H1 (cell line): Measurements from ENCODE around the gene YLPM1. TPM values are rescaled to one million over a fixed set of nuclear protein-coding genes. Genes with fewer than 3 reads are reported as not detected.

Source experiments
- CTCF ChIA-PET: fragments of 300-600 bp; sonication (Branson Sonifier 250); formaldehyde crosslinking; loops from one replicate; lab custom pipeline; 2021; ENCODE audit not compliant: partially characterized antibody; lab: Charles Lee
- POLR2A ChIA-PET: fragments of 300-600 bp; sonication (Branson Sonifier 250); formaldehyde crosslinking; loops from one replicate; lab custom pipeline; 2021; ENCODE audit warnings: inconsistent platforms; ENCODE audit not compliant: partially characterized antibody; lab: Charles Lee
- DNase-seq, 2 experiments: peaks; one replicate each; pipeline versions ENCODE4 v3.0.0 to v3.0.0-alpha.2; 2010 to 2022; ENCODE audit warnings: low spot score in 2 of 2, low read depth in 1 of 2, mixed read lengths in 1 of 2
- FAIRE-seq: peaks from 2 replicates; lab custom pipeline; 2011; peaks lifted over from hg19 to GRCh38; lab: Jason Lieb, UNC
- H2AFZ ChIP-seq: 2 replicates; pipeline ENCODE4 v1.8.1; 2012; ENCODE audit warnings: low read length, inconsistent platforms
- H2AK5ac ChIP-seq: 2 replicates; pipeline ENCODE4 v1.6.1; 2013; ENCODE audit warnings: low read depth, low read length
- H2BK120ac ChIP-seq: replicated peaks from 2 replicates; pipeline ENCODE3; 2013; ENCODE audit warnings: low read depth, low read length, inconsistent platforms
- H2BK12ac ChIP-seq: 2 replicates; pipeline ENCODE4 v1.6.1; 2013; ENCODE audit warnings: low read depth, low read length
- H2BK15ac ChIP-seq: 2 replicates; pipeline ENCODE4 v1.6.1; 2013; ENCODE audit warnings: low read length
- H2BK20ac ChIP-seq: 2 replicates; pipeline ENCODE4 v1.6.1; 2013; ENCODE audit warnings: low read length
- H2BK5ac ChIP-seq: 2 replicates; pipeline ENCODE4 v1.6.1; 2013; ENCODE audit warnings: low read depth, low read length
- H3K14ac ChIP-seq: 2 replicates; pipeline ENCODE4 v1.6.1; 2013; ENCODE audit warnings: inconsistent platforms; ENCODE audit not compliant: insufficient read length
- H3K18ac ChIP-seq: 2 replicates; pipeline ENCODE4 v1.6.1; 2013; ENCODE audit warnings: low read length; ENCODE audit errors: extremely low read depth
- H3K23ac ChIP-seq: 2 replicates; pipeline ENCODE4 v1.6.1; 2013; ENCODE audit warnings: inconsistent platforms; ENCODE audit not compliant: insufficient read length
- H3K23me2 ChIP-seq: 2 replicates; pipeline ENCODE4 v1.6.1; 2013; ENCODE audit warnings: low read depth, low read length
- H3K27ac ChIP-seq: 2 replicates; pipeline ENCODE4 v1.6.1; 2011; ENCODE audit warnings: low read depth, low read length, inconsistent platforms
- H3K27me3 ChIP-seq, 4 experiments: replicated peaks in 1 of 4; 1 replicate in 1 of 4; 2 replicates in 3 of 4; pipeline versions ENCODE4 v1.6.1 to v1.8.1; 2011 to 2013; ENCODE audit warnings: low read length in 3 of 4, mild to moderate bottlenecking in 3 of 4, inconsistent platforms in 2 of 4, mixed read lengths in 2 of 4, moderate library complexity in 1 of 4; ENCODE audit not compliant: control insufficient read depth in 3 of 4, insufficient read depth in 3 of 4; ENCODE audit errors: extremely low read depth in 1 of 4
- H3K36me3 ChIP-seq, 4 experiments: 2 replicates each; pipeline versions ENCODE4 v1.6.1 to v1.8.1; 2011 to 2013; ENCODE audit warnings: mild to moderate bottlenecking in 4 of 4, low read length in 3 of 4, moderate library complexity in 2 of 4, control low read depth in 1 of 4, inconsistent platforms in 1 of 4; ENCODE audit not compliant: insufficient read depth in 4 of 4, control insufficient read depth in 2 of 4
- H3K4ac ChIP-seq: replicated peaks from 2 replicates; pipeline ENCODE3; 2013; ENCODE audit warnings: low read length, low read depth, mixed read lengths, inconsistent platforms; ENCODE audit not compliant: insufficient read length
- H3K4me1 ChIP-seq, 4 experiments: replicated peaks in 1 of 4; 1 replicate in 1 of 4; 2 replicates in 3 of 4; pipeline versions ENCODE4 v1.6.1 to v1.8.1; 2011 to 2013; ENCODE audit warnings: low read length in 3 of 4, inconsistent platforms in 2 of 4, mixed read lengths in 1 of 4; ENCODE audit not compliant: insufficient read depth in 4 of 4, control insufficient read depth in 3 of 4
- H3K4me2 ChIP-seq, 2 experiments: 2 replicates each; pipeline versions ENCODE4 v1.6.1 to v1.8.1; 2011 to 2013; ENCODE audit warnings: low read depth in 2 of 2, low read length in 2 of 2, control low read depth in 1 of 2, inconsistent platforms in 1 of 2, mild to moderate bottlenecking in 1 of 2; ENCODE audit not compliant: insufficient read depth in 1 of 2
- H3K4me3 ChIP-seq, 4 experiments: fragments of 200-600, 300-600 bp in 1 of 4; sonication (generic), shearing (Covaris generic), sonication (Bioruptor Twin) in 1 of 4; 2 replicates each; pipeline versions ENCODE4 v1.5.1 to v1.8.1; 2011 to 2016; ENCODE audit warnings: low read length in 4 of 4, low read depth in 3 of 4, control low read depth in 2 of 4, inconsistent platforms in 2 of 4, mild to moderate bottlenecking in 2 of 4, mixed read lengths in 1 of 4, moderate library complexity in 1 of 4; ENCODE audit not compliant: insufficient read depth in 2 of 4; ENCODE audit errors: extremely low read depth in 1 of 4
- H3K56ac ChIP-seq: replicated peaks from 2 replicates; pipeline ENCODE3; 2013; ENCODE audit warnings: low read depth, mild to moderate bottlenecking, mixed read lengths, low read length, inconsistent platforms; ENCODE audit not compliant: insufficient read length
- H3K79me1 ChIP-seq: 2 replicates; pipeline ENCODE4 v1.6.1; 2013; ENCODE audit warnings: low read depth, low read length, control low read depth
- H3K79me2 ChIP-seq, 2 experiments: 2 replicates each; pipeline versions ENCODE4 v1.6.1 to v1.8.1; 2012 to 2013; ENCODE audit warnings: low read length in 2 of 2, mild to moderate bottlenecking in 2 of 2, inconsistent platforms in 1 of 2; ENCODE audit not compliant: insufficient read depth in 2 of 2, control insufficient read depth in 1 of 2
- H3K9ac ChIP-seq, 4 experiments: replicated peaks in 1 of 4; 1 replicate in 1 of 4; 2 replicates in 3 of 4; pipeline versions ENCODE4 v1.6.1 to v1.8.1; 2011 to 2013; ENCODE audit warnings: low read depth in 3 of 4, low read length in 3 of 4, control low read depth in 2 of 4, mild to moderate bottlenecking in 2 of 4, moderate library complexity in 2 of 4, inconsistent platforms in 1 of 4; ENCODE audit errors: extremely low read depth in 1 of 4
- H3K9me3 ChIP-seq, 2 experiments: 2 replicates each; pipeline versions ENCODE4 v1.6.1 to v1.8.1; 2012 to 2013; ENCODE audit warnings: mild to moderate bottlenecking in 2 of 2, moderate library complexity in 2 of 2, control low read depth in 1 of 2, inconsistent platforms in 1 of 2, low read depth in 1 of 2, low read length in 1 of 2, mixed read lengths in 1 of 2; ENCODE audit not compliant: insufficient read depth in 2 of 2
- H4K20me1 ChIP-seq, 2 experiments: replicated peaks in 1 of 2; 2 replicates each; pipeline versions ENCODE3 to v1.8.1; 2011 to 2013; ENCODE audit warnings: inconsistent platforms in 2 of 2, low read length in 2 of 2, mild to moderate bottlenecking in 1 of 2; ENCODE audit not compliant: insufficient read depth in 2 of 2, control insufficient read depth in 1 of 2
- H4K5ac ChIP-seq: 2 replicates; pipeline ENCODE4 v1.6.1; 2013; ENCODE audit warnings: low read length, low read depth, mixed read lengths, inconsistent platforms; ENCODE audit not compliant: insufficient read length
- H4K8ac ChIP-seq: 2 replicates; pipeline ENCODE4 v1.8.0; 2013; ENCODE audit warnings: mild to moderate bottlenecking, moderate library complexity, low read length, inconsistent platforms; ENCODE audit not compliant: insufficient read depth; ENCODE audit errors: extremely low read depth
- H4K91ac ChIP-seq: replicated peaks from 2 replicates; pipeline ENCODE3; 2013; ENCODE audit warnings: low read length, mixed read lengths, inconsistent platforms; ENCODE audit not compliant: insufficient read length
- BCL11A ChIP-seq, 2 experiments: IDR thresholded peaks; one replicate each; pipeline ENCODE4 v1.6.1; 2011; ENCODE audit warnings: low read depth in 2 of 2, low read length in 2 of 2, mild to moderate bottlenecking in 2 of 2
- CREB1 ChIP-seq: IDR thresholded peaks from 2 replicates; pipeline ENCODE4 v1.6.1; 2012; ENCODE audit warnings: inconsistent platforms
- EGR1 ChIP-seq: IDR thresholded peaks from 2 replicates; pipeline ENCODE4 v1.6.1; 2011; ENCODE audit warnings: low read depth, low read length, borderline replicate concordance
- EZH2 ChIP-seq: fragments of 200-600 bp; sonication (generic); IDR thresholded peaks from 2 replicates; pipeline ENCODE4 v1.7.1; 2012; ENCODE audit warnings: low read depth, mild to moderate bottlenecking, moderate library complexity, low read length, inconsistent platforms; ENCODE audit not compliant: severe bottlenecking
- JUND ChIP-seq: IDR thresholded peaks from 2 replicates; pipeline ENCODE4 v1.6.1; 2011; ENCODE audit warnings: mild to moderate bottlenecking, improper control_type of control experiment, low read length
- RNF2 ChIP-seq: fragments of 200-900, 300-1000 bp; sonication (generic); IDR thresholded peaks from 2 replicates; pipeline ENCODE4 v1.7.1; 2016; ENCODE audit warnings: borderline replicate concordance, low read depth, mild to moderate bottlenecking, antibody characterized with exemption, low read length; ENCODE audit not compliant: poor library complexity, severe bottlenecking; ENCODE audit errors: missing control alignments
- TAF7 ChIP-seq: optimal IDR thresholded peaks from 2 replicates; pipeline ENCODE3; 2011; ENCODE audit warnings: low read depth, mild to moderate bottlenecking, inconsistent platforms, low read length, moderate library complexity, borderline replicate concordance
- WGBS, 2 experiments: shearing (Covaris generic) in 1 of 2; methylation state at CpG; one replicate each; pipeline versions ENCODE4 v1.1.6 to v1.1.7; 2013 to 2015; ENCODE audit warnings: low lambda C conversion rate in 2 of 2, mixed read lengths in 2 of 2, inconsistent platforms in 1 of 2, low coverage in 1 of 2, missing lambda C conversion rate in 1 of 2; ENCODE audit not compliant: insufficient replicate concordance in 2 of 2, insufficient coverage in 1 of 2, insufficient read length in 1 of 2; ENCODE audit errors: extremely low coverage in 1 of 2, missing lambda C conversion rate in 1 of 2; 5-methylcytosine and 5-hydroxymethylcytosine counted together
- polyA plus RNA-seq, 7 experiments: library from polyadenylated mRNA; depleted of rRNA in 3 of 7; stranded (reverse) in 5 of 7; unstranded in 2 of 7; fragments of >200 nt in 5 of 7; fragments of 200-250 nt in 2 of 7; gene quantifications; 1 replicate in 5 of 7; 2 replicates in 1 of 7; 4 replicates in 1 of 7; pipeline versions ENCODE4 v1.2.1 to v1.2.3, GENCODE V29; 2011 to 2013; ENCODE audit warnings: missing spikeins in 2 of 7, mixed read lengths in 2 of 7
- total RNA-seq: library from RNA; stranded (reverse); fragmentation: NEBNext Ultra II Directional; extraction: Animal tissue kit (Norgen Biotek cat#: 25700); gene quantifications from 2 replicates; pipeline ENCODE4 v1.2.1, GENCODE V29; 2021

Gene YLPM1
- total and polyA plus RNA-seq, 2 of the 8 experiments (the other 6 are each of a cell fraction or from before 2014, with no cell fraction given), result 13.5 to 71.7 TPM

DNA sequence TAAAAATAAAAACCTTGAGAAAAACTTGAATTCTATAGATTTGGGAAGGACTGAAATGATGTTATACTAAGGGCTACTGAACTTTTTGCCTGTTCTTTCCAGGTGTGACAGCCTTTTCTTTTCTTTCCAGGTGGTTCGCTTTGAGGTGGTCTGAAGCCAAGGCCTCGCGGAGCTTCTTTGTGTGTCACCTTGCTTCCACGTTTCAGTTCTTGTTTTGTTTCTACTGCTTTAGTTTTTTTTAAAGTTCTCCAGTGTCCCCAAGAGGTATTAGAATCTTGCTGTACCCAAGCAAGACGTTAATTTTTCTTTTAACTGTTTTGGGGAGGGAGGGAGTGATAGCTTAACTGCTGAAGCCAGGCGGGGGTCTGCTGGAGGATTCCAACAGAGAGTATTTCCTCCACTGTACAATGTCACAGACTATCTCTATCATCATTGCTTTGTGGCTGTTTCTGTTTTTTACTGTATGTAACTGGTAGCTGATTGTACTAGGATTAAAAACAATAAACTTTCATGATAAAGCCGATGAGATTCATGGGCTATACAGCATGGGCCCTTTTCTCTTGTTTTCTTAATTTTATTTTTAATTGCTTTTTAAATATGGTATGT is 72.6 kb downstream of the YLPM1 start:
- CTCF ChIA-PET, result interaction anchor here (0.5 to 1.1 kb wide), 2 partner anchors 27 to 337 kb away, joined by 3 read pairs; no protein-coding TSS in a partner anchor
- Histone ChIP-seq H2BK120ac (no peak overlapping the region), H3K56ac (no peak overlapping the region), H3K4ac (no peak overlapping the region), H2BK5ac (no peak overlapping the region), H3K23me2 (no peaks in the 10 kb centered on the region), H2BK12ac (no peak overlapping the region), H4K91ac (no peak overlapping the region), H4K20me1 (peaks cover 0 to 1% of the 10 kb centered on the region in 2 experiments), H4K5ac (no peak overlapping the region), H2AFZ (no peak overlapping the region), H3K27me3 (no peaks in the 10 kb centered on the region), H2AK5ac (no peak overlapping the region), H3K27ac (no peak overlapping the region), H3K4me3 (no peak overlapping the region), H3K9ac (no peak overlapping the region), H3K23ac (no peak overlapping the region), H3K14ac (no peak overlapping the region), H2BK15ac (no peak overlapping the region), H3K4me2 (no peak overlapping the region), H3K4me1 (no peaks in the 10 kb centered on the region), H3K9me3 (no peaks in the 10 kb centered on the region), H3K79me1 (no peaks in the 10 kb centered on the region), H3K79me2 (no peaks in the 10 kb centered on the region), H3K18ac (no peak overlapping the region), H4K8ac (no peak overlapping the region), H3K36me3 (peaks cover 0 to 33% (median 4%) of the 10 kb centered on the region in 4 experiments; a peak in 4 of 8 replicates), H2BK20ac (no peak overlapping the region)
- POLR2A ChIA-PET, result interaction anchor here (1.8 kb wide), 1 partner anchor 11 kb away, joined by 6 read pairs; no protein-coding TSS in a partner anchor
- no peak for TF ChIP-seq BCL11A (IDR thresholded peaks at IDR 0.05; ENCODE audit: low read depth in 2 of 2, low read length in 2 of 2)
- TF ChIP-seq EZH2, result no peak
- no peak for TF ChIP-seq EGR1
- TF ChIP-seq RNF2, result no peak
- TF ChIP-seq TAF7, result no peak
- no peak for TF ChIP-seq JUND
- no peak for TF ChIP-seq CREB1
- WGBS, 2 experiments, result 91% methylated on average over 7 of the region's 7 CpGs; no CpG with 5 or more reads in 1 of the 2 experiments
- FAIRE-seq (no peak), DNase-seq (no peak)
